HepG2 (cell line): ENCODE data around the gene ARHGAP12. TPM values are rescaled to one million over a fixed set of nuclear protein-coding genes. Genes with fewer than 3 reads are reported as not detected.

Source experiments
- BCL6 ChIP-seq: IDR thresholded peaks from 2 replicates; pipeline ENCODE4 v1.6.1; 2016; ENCODE audit warnings: missing genetic modification reagents, missing compliant biosample characterization
- JUNB ChIP-seq: sonication (generic); formaldehyde crosslinking; IDR thresholded peaks from 2 replicates; pipeline ENCODE4 v1.8.0; 2022; ENCODE audit warnings: missing genetic modification reagents, mild to moderate bottlenecking, borderline replicate concordance
- KLF16 ChIP-seq, 2 experiments: sonication (generic) in 1 of 2; formaldehyde crosslinking in 1 of 2; IDR thresholded peaks; 2 replicates each; pipeline versions ENCODE4 v1.6.1 to v1.8.0; 2016 to 2023; ENCODE audit warnings: missing genetic modification reagents in 2 of 2, missing compliant biosample characterization in 1 of 2
- NR3C1 ChIP-seq: sonication (generic); formaldehyde crosslinking; IDR thresholded peaks from 2 replicates; pipeline ENCODE4 v1.4.0; 2020; ENCODE audit warnings: missing genetic modification reagents
- ONECUT2 ChIP-seq: sonication (generic); formaldehyde crosslinking; IDR thresholded peaks from 2 replicates; pipeline ENCODE4 v1.4.0; 2020; ENCODE audit warnings: missing genetic modification reagents
- PLRG1 ChIP-seq: fragments of 450-650 bp; conservative IDR thresholded peaks from 2 replicates; pipeline ENCODE4 v1.6.1; 2016
- RAD21 ChIP-seq: fragments of 450-650 bp; formaldehyde crosslinking; IDR thresholded peaks from 2 replicates; pipeline ENCODE4 v1.5.0; 2020; ENCODE audit warnings: mild to moderate bottlenecking
- REXO4 ChIP-seq: sonication (generic); formaldehyde crosslinking; IDR thresholded peaks from 2 replicates; pipeline ENCODE4 v1.8.0; 2022; ENCODE audit warnings: missing genetic modification reagents, mild to moderate bottlenecking, borderline replicate concordance
- SAP130 ChIP-seq: IDR thresholded peaks from 2 replicates; pipeline ENCODE4 v1.6.1; 2016; ENCODE audit warnings: low read depth
- STAT5B ChIP-seq: sonication (generic); formaldehyde crosslinking; IDR thresholded peaks from 2 replicates; pipeline ENCODE4 v1.4.0; 2020; ENCODE audit warnings: missing genetic modification reagents
- SUZ12 ChIP-seq: fragments of 150-350 bp; IDR thresholded peaks from 2 replicates; pipeline ENCODE4 v1.6.1; 2014; ENCODE audit warnings: low read depth, low read length
- ZBTB3 ChIP-seq: sonication (generic); formaldehyde crosslinking; IDR thresholded peaks from 2 replicates; pipeline ENCODE4 v1.4.0; 2020; ENCODE audit warnings: low read depth, mild to moderate bottlenecking, moderate library complexity, missing genetic modification reagents, borderline replicate concordance
- ZNF180 ChIP-seq: sonication (generic); formaldehyde crosslinking; IDR thresholded peaks from 2 replicates; pipeline ENCODE4 v1.4.0; 2020; ENCODE audit warnings: low read depth, missing genetic modification reagents, borderline replicate concordance
- ZNF225 ChIP-seq: sonication (generic); formaldehyde crosslinking; IDR thresholded peaks from 2 replicates; pipeline ENCODE4 v1.4.0; 2020; ENCODE audit warnings: mild to moderate bottlenecking, missing genetic modification reagents
- ZNF292 ChIP-seq: sonication (generic); formaldehyde crosslinking; IDR thresholded peaks from 2 replicates; pipeline ENCODE4 v1.8.1; 2022; ENCODE audit warnings: mild to moderate bottlenecking, low read depth, missing genetic modification reagents, borderline replicate concordance
- ZNF333 ChIP-seq: sonication (generic); formaldehyde crosslinking; IDR thresholded peaks from 2 replicates; pipeline ENCODE4 v1.4.0; 2020; ENCODE audit warnings: mild to moderate bottlenecking, missing genetic modification reagents, borderline replicate concordance
- ZNF556 ChIP-seq: sonication (generic); formaldehyde crosslinking; IDR thresholded peaks from 2 replicates; pipeline ENCODE4 v1.4.0; 2020; ENCODE audit warnings: mild to moderate bottlenecking, missing genetic modification reagents, borderline replicate concordance
- ZNF644 ChIP-seq: IDR thresholded peaks from 2 replicates; pipeline ENCODE4 v1.6.1; 2016; ENCODE audit warnings: low read depth
- ZNF776 ChIP-seq: sonication (generic); formaldehyde crosslinking; IDR thresholded peaks from 2 replicates; pipeline ENCODE4 v1.4.0; 2020; ENCODE audit warnings: mild to moderate bottlenecking, missing genetic modification reagents
- polyA plus RNA-seq, 8 experiments: library from polyadenylated mRNA; depleted of rRNA in 3 of 8; stranded (reverse) in 7 of 8; unstranded in 1 of 8; fragments of >200 nt; fragmentation: Illumina TruSeq in 4 of 8; extraction: Trizol in 4 of 8; gene quantifications; 2 replicates each; pipeline versions ENCODE4 v1.2.1 to v1.2.3, GENCODE V29; 2011 to 2016; ENCODE audit warnings: low read depth in 4 of 8, missing spikeins in 1 of 8, mixed read lengths in 1 of 8; ENCODE audit not compliant: insufficient read depth in 1 of 8
- total RNA-seq, 5 experiments: library from RNA; depleted of rRNA; stranded (reverse); fragments of >200 nt; fragmentation: Illumina TruSeq; extraction: Trizol; gene quantifications; 2 replicates each; pipeline ENCODE4 v1.2.3, GENCODE V29; 2016; ENCODE audit warnings: low read depth in 1 of 5
- TF ChIP-seq, protein P1 (sequence below): sonication (generic); formaldehyde crosslinking; conservative IDR thresholded peaks from 2 replicates; pipeline ENCODE4 v1.5.0; 2020; ENCODE audit warnings: missing genetic modification reagents
- TF ChIP-seq, protein P2 (sequence below): sonication (generic); formaldehyde crosslinking; IDR thresholded peaks from 2 replicates; pipeline ENCODE4 v1.8.1; 2023; ENCODE audit warnings: missing genetic modification reagents, inconsistent platforms, borderline replicate concordance
- TF ChIP-seq, protein P3 (sequence below): sonication (generic); formaldehyde crosslinking; IDR thresholded peaks from 2 replicates; pipeline ENCODE4 v1.8.0; 2022; ENCODE audit warnings: missing genetic modification reagents, mild to moderate bottlenecking, inconsistent platforms, borderline replicate concordance
- TF ChIP-seq, protein P4 (sequence below): sonication (generic); formaldehyde crosslinking; IDR thresholded peaks from 2 replicates; pipeline ENCODE4 v1.5.1; 2020; ENCODE audit warnings: missing genetic modification reagents, mild to moderate bottlenecking, borderline replicate concordance
- TF ChIP-seq, protein P5 (sequence below): sonication (generic); formaldehyde crosslinking; conservative IDR thresholded peaks from 2 replicates; pipeline ENCODE4 v1.4.0; 2020; ENCODE audit warnings: missing genetic modification reagents

Gene ARHGAP12
- total and polyA plus RNA-seq, 2 of the 13 experiments (the other 11 are each of a cell fraction or from before 2014, with no cell fraction given), result 25.0 to 54.6 TPM

DNA sequence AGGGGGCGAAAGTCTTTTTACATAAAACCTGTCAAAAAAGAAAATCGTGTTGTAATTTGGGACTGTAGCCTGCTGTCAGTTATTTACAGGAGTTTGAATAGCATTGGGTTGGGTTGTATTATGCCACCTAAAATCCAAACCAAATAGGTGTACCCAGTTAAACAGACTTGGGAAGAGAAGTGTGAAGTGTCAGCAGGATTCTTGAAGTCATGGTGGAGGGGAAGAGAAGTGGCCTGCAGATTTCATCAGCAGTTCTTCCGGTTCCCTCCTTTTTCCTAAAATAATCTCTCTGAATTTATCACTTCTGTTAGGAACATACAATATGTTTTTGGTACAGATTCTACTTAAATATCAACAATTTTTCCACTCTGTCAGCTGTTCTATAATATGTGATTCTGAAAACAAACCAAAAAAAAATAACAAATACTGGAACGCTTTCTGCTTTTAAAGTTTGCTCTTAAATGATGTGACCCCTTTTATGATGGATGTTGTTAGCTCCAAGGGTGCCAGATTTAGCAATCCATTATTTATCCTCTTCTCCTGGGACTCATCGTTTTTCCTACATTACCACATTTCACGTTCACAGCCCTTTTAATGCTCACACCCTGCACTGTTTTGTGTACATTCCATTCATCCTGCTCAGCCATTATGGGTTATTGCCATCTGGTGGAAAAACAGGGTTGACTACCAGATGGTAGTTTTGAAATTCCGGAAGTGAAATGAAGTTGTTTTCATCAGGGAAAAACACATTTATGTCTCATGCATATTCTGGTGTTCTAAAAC, 18.7 kb upstream of the ARHGAP12 start (continued):
- no peak for TF ChIP-seq ONECUT2 (CRISPR knock-in tag)
- no peak for TF ChIP-seq ZBTB3 (CRISPR knock-in tag)
- TF ChIP-seq ZNF333, result no peak
- 0 out of 2 replicates have a peak, but pooled peaks have one; percentile 10 for TF ChIP-seq ZNF644 (CRISPR knock-in tag)
- no peak for TF ChIP-seq ZNF776 (CRISPR knock-in tag)
- TF ChIP-seq, protein P1, sequence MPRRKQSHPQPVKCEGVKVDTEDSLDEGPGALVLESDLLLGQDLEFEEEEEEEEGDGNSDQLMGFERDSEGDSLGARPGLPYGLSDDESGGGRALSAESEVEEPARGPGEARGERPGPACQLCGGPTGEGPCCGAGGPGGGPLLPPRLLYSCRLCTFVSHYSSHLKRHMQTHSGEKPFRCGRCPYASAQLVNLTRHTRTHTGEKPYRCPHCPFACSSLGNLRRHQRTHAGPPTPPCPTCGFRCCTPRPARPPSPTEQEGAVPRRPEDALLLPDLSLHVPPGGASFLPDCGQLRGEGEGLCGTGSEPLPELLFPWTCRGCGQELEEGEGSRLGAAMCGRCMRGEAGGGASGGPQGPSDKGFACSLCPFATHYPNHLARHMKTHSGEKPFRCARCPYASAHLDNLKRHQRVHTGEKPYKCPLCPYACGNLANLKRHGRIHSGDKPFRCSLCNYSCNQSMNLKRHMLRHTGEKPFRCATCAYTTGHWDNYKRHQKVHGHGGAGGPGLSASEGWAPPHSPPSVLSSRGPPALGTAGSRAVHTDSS (CRISPR knock-in tag), result no peak
- TF ChIP-seq, protein P2, sequence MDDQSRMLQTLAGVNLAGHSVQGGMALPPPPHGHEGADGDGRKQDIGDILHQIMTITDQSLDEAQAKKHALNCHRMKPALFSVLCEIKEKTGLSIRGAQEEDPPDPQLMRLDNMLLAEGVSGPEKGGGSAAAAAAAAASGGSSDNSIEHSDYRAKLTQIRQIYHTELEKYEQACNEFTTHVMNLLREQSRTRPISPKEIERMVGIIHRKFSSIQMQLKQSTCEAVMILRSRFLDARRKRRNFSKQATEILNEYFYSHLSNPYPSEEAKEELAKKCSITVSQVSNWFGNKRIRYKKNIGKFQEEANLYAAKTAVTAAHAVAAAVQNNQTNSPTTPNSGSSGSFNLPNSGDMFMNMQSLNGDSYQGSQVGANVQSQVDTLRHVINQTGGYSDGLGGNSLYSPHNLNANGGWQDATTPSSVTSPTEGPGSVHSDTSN, result no peak
- peak; percentile 85 for TF ChIP-seq RAD21 (CRISPR knock-in tag)
- TF ChIP-seq NR3C1 (CRISPR knock-in tag), result no peak
- no peak for TF ChIP-seq ZNF292 (CRISPR knock-in tag)
- TF ChIP-seq, protein P3, sequence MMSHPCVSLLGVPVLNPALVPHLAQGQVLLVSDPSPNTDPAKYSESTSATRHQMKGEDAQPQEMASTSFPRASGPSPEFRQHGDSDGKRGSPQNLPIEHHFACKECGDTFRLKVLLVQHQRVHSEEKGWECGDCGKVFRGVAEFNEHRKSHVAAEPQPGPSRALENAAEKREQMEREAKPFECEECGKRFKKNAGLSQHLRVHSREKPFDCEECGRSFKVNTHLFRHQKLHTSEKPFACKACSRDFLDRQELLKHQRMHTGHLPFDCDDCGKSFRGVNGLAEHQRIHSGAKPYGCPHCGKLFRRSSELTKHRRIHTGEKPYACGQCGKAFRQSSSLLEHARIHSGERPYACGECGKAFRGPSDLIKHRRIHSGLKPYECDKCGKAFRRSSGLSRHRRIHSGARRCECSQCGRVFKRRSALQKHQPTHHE (CRISPR knock-in tag), result no peak
- TF ChIP-seq ZNF180 (CRISPR knock-in tag), result no peak
- TF ChIP-seq STAT5B, result no peak
- TF ChIP-seq, protein P4, sequence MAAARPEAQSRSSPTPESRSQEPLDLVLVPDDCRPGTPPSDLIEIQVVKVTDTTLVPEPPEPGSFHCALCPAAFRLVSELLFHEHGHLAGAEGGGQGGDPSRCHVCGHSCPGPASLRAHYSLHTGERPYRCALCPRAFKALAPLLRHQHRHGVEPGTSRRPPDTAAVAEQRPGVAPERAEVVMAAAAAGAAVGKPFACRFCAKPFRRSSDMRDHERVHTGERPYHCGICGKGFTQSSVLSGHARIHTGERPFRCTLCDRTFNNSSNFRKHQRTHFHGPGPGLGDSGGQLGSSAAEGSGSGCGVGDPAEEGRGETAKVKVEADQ, result no peak
- TF ChIP-seq REXO4, result no peak
- no peak for TF ChIP-seq PLRG1
- no peak for TF ChIP-seq SUZ12
- no peak for TF ChIP-seq BCL6 (CRISPR knock-in tag)
- no peak for TF ChIP-seq ZNF556 (CRISPR knock-in tag)
- TF ChIP-seq KLF16 (CRISPR knock-in tag; IDR thresholded peaks at IDR 0.05), result no peak
- no peak for TF ChIP-seq ZNF225 (CRISPR knock-in tag)
- TF ChIP-seq SAP130, result peak; percentile 79
- no peak for TF ChIP-seq JUNB
- TF ChIP-seq, protein P5, sequence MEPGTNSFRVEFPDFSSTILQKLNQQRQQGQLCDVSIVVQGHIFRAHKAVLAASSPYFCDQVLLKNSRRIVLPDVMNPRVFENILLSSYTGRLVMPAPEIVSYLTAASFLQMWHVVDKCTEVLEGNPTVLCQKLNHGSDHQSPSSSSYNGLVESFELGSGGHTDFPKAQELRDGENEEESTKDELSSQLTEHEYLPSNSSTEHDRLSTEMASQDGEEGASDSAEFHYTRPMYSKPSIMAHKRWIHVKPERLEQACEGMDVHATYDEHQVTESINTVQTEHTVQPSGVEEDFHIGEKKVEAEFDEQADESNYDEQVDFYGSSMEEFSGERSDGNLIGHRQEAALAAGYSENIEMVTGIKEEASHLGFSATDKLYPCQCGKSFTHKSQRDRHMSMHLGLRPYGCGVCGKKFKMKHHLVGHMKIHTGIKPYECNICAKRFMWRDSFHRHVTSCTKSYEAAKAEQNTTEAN, result 0 out of 2 replicates have a peak, but pooled peaks have one; percentile 46
